DOHH2 (cell line): ENCODE measurements around the gene GPATCH2.

Experiments used
- CTCF ChIP-seq: fragments of 200-600 bp; sonication (generic); IDR thresholded peaks from one replicate; pipeline ENCODE4 v1.5.1; 2014; ENCODE audit warnings: antibody characterized with exemption, mild to moderate bottlenecking, low read depth, low read length; ENCODE audit not compliant: poor library complexity, severe bottlenecking
- EZH2phosphoT487 ChIP-seq: fragments of 200-600 bp; sonication (generic); IDR thresholded peaks from 2 replicates; pipeline ENCODE4 v1.6.1; 2017; ENCODE audit warnings: borderline replicate concordance, mild to moderate bottlenecking, antibody characterized with exemption, low read length, moderate library complexity, mixed read lengths

GRCh38 chr1:217542136-217542777 lies 88.6 kb downstream of the GPATCH2 start:
- TF ChIP-seq CTCF (no peak), EZH2phosphoT487 (no peak)
